HUES6 (cell line): Measurements from ENCODE around the gene SLC6A17.

Experiments used
- H3K27ac ChIP-seq: 2 replicates; pipeline ENCODE4 v1.7.0; 2013; ENCODE audit warnings: low read depth, mild to moderate bottlenecking, low read length, inconsistent platforms
- H3K27me3 ChIP-seq: 2 replicates; pipeline ENCODE4 v1.6.1; 2013; ENCODE audit warnings: low read length; ENCODE audit not compliant: control insufficient read depth, insufficient read depth
- H3K36me3 ChIP-seq: 2 replicates; pipeline ENCODE4 v1.6.1; 2013; ENCODE audit warnings: low read length; ENCODE audit not compliant: control insufficient read depth, insufficient read depth
- H3K4me1 ChIP-seq: 2 replicates; pipeline ENCODE4 v1.6.1; 2013; ENCODE audit warnings: low read length; ENCODE audit not compliant: control insufficient read depth, insufficient read depth
- H3K4me3 ChIP-seq: 2 replicates; pipeline ENCODE4 v1.5.1; 2013; ENCODE audit warnings: low read depth, low read length
- H3K9ac ChIP-seq: one replicate; pipeline ENCODE4 v1.6.1; 2013; ENCODE audit warnings: mild to moderate bottlenecking, low read length
- H3K9me3 ChIP-seq: 2 replicates; pipeline ENCODE4 v1.6.1; 2013; ENCODE audit warnings: low read depth, low read length; ENCODE audit not compliant: control insufficient read depth, insufficient read depth

Gene SLC6A17

GRCh38 chr1:110205156-110205555 lies 54.9 kb downstream of the SLC6A17 start:
- peaks cover 26% of the 10 kb centered on the region for H3K4me1 ChIP-seq
- peaks cover 4% of the 10 kb centered on the region; the same call in 1 of the 2 replicates for H3K27me3 ChIP-seq
- no peak overlapping the region for H3K4me3 ChIP-seq
- no peak overlapping the region for H3K27ac ChIP-seq
- no peak overlapping the region for H3K9ac ChIP-seq
- H3K36me3 ChIP-seq, result no peaks in the 10 kb centered on the region
- no peaks in the 10 kb centered on the region for H3K9me3 ChIP-seq

GRCh38 chr1:110205591-110206155 lies 55.4 kb downstream of the SLC6A17 start:
- H3K9me3 ChIP-seq, result no peaks in the 10 kb centered on the region
- no peak overlapping the region for H3K27ac ChIP-seq
- H3K9ac ChIP-seq, result no peak overlapping the region

GRCh38 chr1:110206261-110206920 lies 56.1 kb downstream of the SLC6A17 start:
- H3K9me3 ChIP-seq, result no peaks in the 10 kb centered on the region

More at GRCh38 chr1:110205591-110206155, 55.4 kb downstream of the SLC6A17 start:
- Histone ChIP-seq H3K27me3 (peaks cover 5% of the 10 kb centered on the region), H3K4me3 (no peak overlapping the region), H3K36me3 (no peaks in the 10 kb centered on the region), H3K4me1 (peaks cover 24% of the 10 kb centered on the region)

GRCh38 chr1:110207831-110208230 lies 57.5 kb downstream of the SLC6A17 start:
- Histone ChIP-seq H3K9me3 (no peaks in the 10 kb centered on the region), H3K9ac (no peak overlapping the region), H3K27ac (no peak overlapping the region), H3K27me3 (peaks cover 27% of the 10 kb centered on the region), H3K4me1 (peaks cover 29% of the 10 kb centered on the region), H3K4me3 (no peak overlapping the region), H3K36me3 (no peaks in the 10 kb centered on the region)

More at GRCh38 chr1:110206261-110206920, 56.1 kb downstream of the SLC6A17 start:
- peaks cover 22% of the 10 kb centered on the region for H3K4me1 ChIP-seq
- H3K27me3 ChIP-seq, result peaks cover 12% of the 10 kb centered on the region
- no peak overlapping the region for H3K9ac ChIP-seq
- H3K36me3 ChIP-seq, result no peaks in the 10 kb centered on the region
- no peak overlapping the region for H3K27ac ChIP-seq
- H3K4me3 ChIP-seq, result no peak overlapping the region

- H3K27ac ChIP-seq, result no peak overlapping the region
- no peaks in the 10 kb centered on the region for H3K9me3 ChIP-seq
- peak overlapping the region; percentile 80 for H3K9ac ChIP-seq
- no peaks in the 10 kb centered on the region for H3K36me3 ChIP-seq
- peaks cover 28% of the 10 kb centered on the region for H3K27me3 ChIP-seq
- peaks cover 27% of the 10 kb centered on the region for H3K4me1 ChIP-seq
- peak overlapping the region; percentile 85 for H3K4me3 ChIP-seq
These were observed 58.8 kb downstream of the SLC6A17 start for GRCh38 chr1:110208916-110209645.

GRCh38 chr1:110209715-110210603 lies 59.7 kb downstream of the SLC6A17 start, which contains the start of gene KCNC4:
KCNC4 (plus strand) TSS chr1:110210314; CDS start chr1:110211500, 1,186 bp downstream.
- Histone ChIP-seq H3K27me3 (peaks cover 28% of the 10 kb centered on the region), H3K4me3 (peak within 1 kb of the TSS; percentile 85), H3K9ac (peak within 1 kb of the TSS; percentile 80), H3K36me3 (no peaks in the 10 kb centered on the region), H3K27ac (no peak within 1 kb of the TSS; the same call in 1 of the 2 replicates), H3K9me3 (no peaks in the 10 kb centered on the region), H3K4me1 (peaks cover 27% of the 10 kb centered on the region)

GRCh38 chr1:110210604-110211495 lies 60.6 kb downstream of the SLC6A17 start:
- Histone ChIP-seq H3K9me3 (no peaks in the 10 kb centered on the region), H3K9ac (peak overlapping the region; percentile 38)

GRCh38 chr1:110211496-110212168 lies 61.3 kb downstream of the SLC6A17 start:
- Histone ChIP-seq H3K9me3 (no peaks in the 10 kb centered on the region), H3K4me3 (peak overlapping the region; percentile 85), H3K4me1 (peaks cover 27% of the 10 kb centered on the region), H3K27me3 (peaks cover 28% of the 10 kb centered on the region), H3K9ac (peak overlapping the region; percentile 38), H3K36me3 (no peaks in the 10 kb centered on the region), H3K27ac (no peak overlapping the region)

More at GRCh38 chr1:110210604-110211495, 60.6 kb downstream of the SLC6A17 start:
- Histone ChIP-seq H3K4me3 (peak overlapping the region; percentile 85), H3K36me3 (no peaks in the 10 kb centered on the region), H3K27me3 (peaks cover 28% of the 10 kb centered on the region), H3K27ac (no peak overlapping the region), H3K4me1 (peaks cover 27% of the 10 kb centered on the region)

- H3K4me1 ChIP-seq, result peaks cover 27% of the 10 kb centered on the region
- H3K36me3 ChIP-seq, result no peaks in the 10 kb centered on the region
- H3K4me3 ChIP-seq, result peak overlapping the region; percentile 85
- H3K9me3 ChIP-seq, result no peaks in the 10 kb centered on the region
- peaks cover 28% of the 10 kb centered on the region for H3K27me3 ChIP-seq
- H3K27ac ChIP-seq, result no peak overlapping the region
- H3K9ac ChIP-seq, result no peak overlapping the region
These were observed 62.2 kb downstream of the SLC6A17 start for GRCh38 chr1:110212169-110213142.
